GM23248 (cell line): ENCODE measurements around the gene MAPK8IP1.

ENCODE experiments used
- EZH2 ChIP-seq: fragments of 200-600 bp; sonication (generic); IDR thresholded peaks from 2 replicates; pipeline ENCODE4 v1.6.1; 2018; ENCODE audit warnings: antibody characterized with exemption, mild to moderate bottlenecking; ENCODE audit not compliant: insufficient read depth, poor library complexity, severe bottlenecking
- EZH2phosphoT487 ChIP-seq: fragments of 200-600 bp; sonication (generic); IDR thresholded peaks from 2 replicates; pipeline ENCODE4 v1.6.1; 2018; ENCODE audit warnings: antibody characterized with exemption, moderate library complexity, mild to moderate bottlenecking, low read depth; ENCODE audit not compliant: insufficient read depth

- no peak for TF ChIP-seq EZH2phosphoT487
- no peak for TF ChIP-seq EZH2
Measured at GRCh38 chr11:45900916-45901617, 15.6 kb downstream of the MAPK8IP1 start.
